ENCODE results near the gene ST6GAL2.

ST6GAL2 gene

GRCh38 chr2:106789185-106789584 is 96.8 kb downstream of the ST6GAL2 start:
- no peaks in the 10 kb centered on the region for H3K27me3 ChIP-seq (replicated peaks; ENCODE audit: control insufficient read depth, insufficient read depth, low read length)
- H3K4me3 ChIP-seq (replicated peaks; ENCODE audit: low read depth, low read length), result no peak overlapping the region
- TF ChIP-seq, protein P1, sequence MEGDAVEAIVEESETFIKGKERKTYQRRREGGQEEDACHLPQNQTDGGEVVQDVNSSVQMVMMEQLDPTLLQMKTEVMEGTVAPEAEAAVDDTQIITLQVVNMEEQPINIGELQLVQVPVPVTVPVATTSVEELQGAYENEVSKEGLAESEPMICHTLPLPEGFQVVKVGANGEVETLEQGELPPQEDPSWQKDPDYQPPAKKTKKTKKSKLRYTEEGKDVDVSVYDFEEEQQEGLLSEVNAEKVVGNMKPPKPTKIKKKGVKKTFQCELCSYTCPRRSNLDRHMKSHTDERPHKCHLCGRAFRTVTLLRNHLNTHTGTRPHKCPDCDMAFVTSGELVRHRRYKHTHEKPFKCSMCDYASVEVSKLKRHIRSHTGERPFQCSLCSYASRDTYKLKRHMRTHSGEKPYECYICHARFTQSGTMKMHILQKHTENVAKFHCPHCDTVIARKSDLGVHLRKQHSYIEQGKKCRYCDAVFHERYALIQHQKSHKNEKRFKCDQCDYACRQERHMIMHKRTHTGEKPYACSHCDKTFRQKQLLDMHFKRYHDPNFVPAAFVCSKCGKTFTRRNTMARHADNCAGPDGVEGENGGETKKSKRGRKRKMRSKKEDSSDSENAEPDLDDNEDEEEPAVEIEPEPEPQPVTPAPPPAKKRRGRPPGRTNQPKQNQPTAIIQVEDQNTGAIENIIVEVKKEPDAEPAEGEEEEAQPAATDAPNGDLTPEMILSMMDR (IDR thresholded peaks at IDR 0.05; ENCODE audit: insufficient read depth, low read length, poor library complexity, severe bottlenecking), result no peak
- no peak for DNase-seq (ENCODE audit: extremely low read depth, insufficient read length)
- no peaks in the 10 kb centered on the region for H3K36me3 ChIP-seq (ENCODE audit: control insufficient read depth, insufficient read depth, low read length)

DNA sequence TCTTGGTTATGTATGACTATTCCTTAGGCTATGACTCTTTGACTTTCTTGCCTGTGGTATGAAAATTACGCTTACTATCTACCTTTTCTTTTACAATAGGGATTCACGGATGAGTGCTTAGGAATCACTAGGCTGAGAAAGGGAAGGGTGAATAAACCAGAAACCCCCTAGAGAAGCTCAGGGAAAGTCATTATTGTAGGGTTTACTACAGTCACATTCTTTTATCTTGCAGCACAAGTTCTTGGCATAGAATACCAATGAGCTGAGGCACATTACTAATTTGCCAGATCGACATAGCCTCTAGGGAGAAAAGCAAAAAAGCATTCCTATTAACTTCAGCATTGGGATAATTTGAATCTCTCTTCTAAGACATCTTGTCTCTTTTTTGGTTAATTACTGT is 103.3 kb downstream of the ST6GAL2 start:
- TF ChIP-seq, protein P1 (IDR thresholded peaks at IDR 0.05; ENCODE audit: insufficient read depth, low read length, poor library complexity, severe bottlenecking), result no peak
- no peak for DNase-seq (ENCODE audit: extremely low read depth, insufficient read length)
- Histone ChIP-seq H3K36me3 (ENCODE audit: control insufficient read depth, insufficient read depth, low read length) (no peaks in the 10 kb centered on the region), H3K4me3 (replicated peaks; ENCODE audit: low read depth, low read length) (no peak overlapping the region), H3K27me3 (replicated peaks; ENCODE audit: control insufficient read depth, insufficient read depth, low read length) (no peaks in the 10 kb centered on the region)

- Histone ChIP-seq H3K4me3 (replicated peaks; ENCODE audit: low read depth, low read length) (no peak overlapping the region), H3K27me3 (replicated peaks; ENCODE audit: control insufficient read depth, insufficient read depth, low read length) (no peaks in the 10 kb centered on the region), H3K36me3 (ENCODE audit: control insufficient read depth, insufficient read depth, low read length) (no peaks in the 10 kb centered on the region)
- DNase-seq (ENCODE audit: extremely low read depth, insufficient read length), result no peak
- TF ChIP-seq, protein P1 (IDR thresholded peaks at IDR 0.05; ENCODE audit: insufficient read depth, low read length, poor library complexity, severe bottlenecking), result no peak
Measured at GRCh38 chr2:106781196-106781595, 104.8 kb downstream of the ST6GAL2 start.

- DNase-seq (ENCODE audit: extremely low read depth, insufficient read length), result no peak
- no peak overlapping the region for H3K4me3 ChIP-seq (replicated peaks; ENCODE audit: low read depth, low read length)
- H3K36me3 ChIP-seq (ENCODE audit: control insufficient read depth, insufficient read depth, low read length), result no peaks in the 10 kb centered on the region
- no peaks in the 10 kb centered on the region; the same call in 1 of the 2 replicates for H3K27me3 ChIP-seq (replicated peaks; ENCODE audit: control insufficient read depth, insufficient read depth, low read length)
- TF ChIP-seq, protein P1 (IDR thresholded peaks at IDR 0.05; ENCODE audit: insufficient read depth, low read length, poor library complexity, severe bottlenecking), result no peak
Measured at GRCh38 chr2:106771811-106772210, 114.2 kb downstream of the ST6GAL2 start.

DNA sequence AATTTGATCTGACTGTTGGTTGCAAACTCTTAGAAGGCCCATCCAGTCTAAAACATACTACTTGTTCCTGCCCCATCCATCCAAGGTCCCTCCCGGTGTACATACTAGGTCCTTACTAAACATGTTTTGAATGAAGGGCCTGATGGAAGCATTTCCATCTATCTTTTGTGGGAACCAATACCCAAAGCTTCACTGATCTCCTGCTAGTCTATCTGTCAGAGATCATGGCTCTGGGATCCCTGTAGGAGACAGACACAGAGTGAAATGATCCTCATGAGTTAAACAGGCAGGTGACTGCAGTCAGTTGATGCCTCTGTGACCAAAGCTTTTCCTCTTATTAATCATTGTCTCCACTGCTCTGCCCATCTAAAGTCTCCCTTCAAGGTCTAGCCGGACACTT is 115.0 kb downstream of the ST6GAL2 start:
- H3K27me3 ChIP-seq (replicated peaks; ENCODE audit: control insufficient read depth, insufficient read depth, low read length), result no peaks in the 10 kb centered on the region; the same call in 1 of the 2 replicates
- TF ChIP-seq, protein P1 (IDR thresholded peaks at IDR 0.05; ENCODE audit: insufficient read depth, low read length, poor library complexity, severe bottlenecking), result no peak

GRCh38 chr2:106764614-106765013 is 121.4 kb downstream of the ST6GAL2 start:
- Histone ChIP-seq H3K27me3 (replicated peaks; ENCODE audit: control insufficient read depth, insufficient read depth, low read length) (no peaks in the 10 kb centered on the region), H3K36me3 (ENCODE audit: control insufficient read depth, insufficient read depth, low read length) (no peaks in the 10 kb centered on the region), H3K4me3 (replicated peaks; ENCODE audit: low read depth, low read length) (no peak overlapping the region)
- no peak for DNase-seq (ENCODE audit: extremely low read depth, insufficient read length)
- TF ChIP-seq, protein P1 (IDR thresholded peaks at IDR 0.05; ENCODE audit: insufficient read depth, low read length, poor library complexity, severe bottlenecking), result no peak

More for the DNA sequence above, 115.0 kb downstream of the ST6GAL2 start:
- DNase-seq (ENCODE audit: extremely low read depth, insufficient read length), result no peak
- H3K4me3 ChIP-seq (replicated peaks; ENCODE audit: low read depth, low read length), result no peak overlapping the region
- no peaks in the 10 kb centered on the region for H3K36me3 ChIP-seq (ENCODE audit: control insufficient read depth, insufficient read depth, low read length)
